Effector memory CD8-positive, alpha-beta T cell (primary cell): ENCODE results near the gene PODNL1.
"Not testable (repeated sequence)": the region's sequence is repeated elsewhere in the genome, so short reads cannot be mapped to it uniquely, and the experiment has no call there.

Experiments
- ATAC-seq: fragments of 150-1000 bp; cut with Tn5 transposase; replicated peaks from 2 replicates; pipeline ENCODE4 v1.10.0; 2021; ENCODE audit warnings: mild to moderate bottlenecking, moderate library complexity
- DNase-seq, 3 experiments: peaks; one replicate each; pipeline ENCODE4 v3.0.0; 2021
- H3K27ac Mint-ChIP-seq, 2 donors: one replicate each; pipeline ENCODE4 v1.8.0; 2022; ENCODE audit warnings: mild to moderate bottlenecking in 2 of 2, mixed read lengths in 2 of 2, moderate library complexity in 2 of 2
- H3K27me3 Mint-ChIP-seq, 2 donors: one replicate each; pipeline ENCODE4 v1.8.0; 2022; ENCODE audit warnings: mixed read lengths in 2 of 2
- H3K36me3 Mint-ChIP-seq: one replicate; pipeline ENCODE4 v1.8.0; 2022; ENCODE audit warnings: mild to moderate bottlenecking, moderate library complexity, mixed read lengths; ENCODE audit not compliant: insufficient read depth
- H3K4me1 Mint-ChIP-seq, 2 donors: one replicate each; pipeline ENCODE4 v1.8.0; 2022; ENCODE audit warnings: low read depth in 2 of 2, mixed read lengths in 2 of 2
- H3K4me3 Mint-ChIP-seq, 2 donors: one replicate each; pipeline ENCODE4 v1.8.0; 2022; ENCODE audit warnings: mild to moderate bottlenecking in 2 of 2, mixed read lengths in 2 of 2, moderate library complexity in 2 of 2
- H3K9me3 Mint-ChIP-seq, 2 donors: one replicate each; pipeline ENCODE4 v1.8.0; 2022; ENCODE audit warnings: mixed read lengths in 2 of 2

PODNL1 gene

GRCh38 chr19:13979686-13980085, 41.5 kb upstream of the PODNL1 start:
- Mint-ChIP-seq H3K36me3 (peaks cover 18% of the 10 kb centered on the region), H3K27ac (peak overlapping the region in 1 of 2 donors; percentile 94), H3K27me3 (no peaks in the 10 kb centered on the region), H3K9me3 (no peaks in the 10 kb centered on the region), H3K4me3 (peak overlapping the region in 1 of 2 donors; percentile 51), H3K4me1 (peaks cover 3 to 12% of the 10 kb centered on the region in 2 donors)
- no peak for ATAC-seq
- DNase-seq = no peak

GRCh38 chr19:13979244-13979615, 41.0 kb upstream of the PODNL1 start:
- no peaks in the 10 kb centered on the region for H3K27me3 Mint-ChIP-seq
- DNase-seq (no peak), ATAC-seq (peak; percentile 26)
- no peaks in the 10 kb centered on the region for H3K9me3 Mint-ChIP-seq
- H3K4me3 Mint-ChIP-seq = peak overlapping the region in 1 of 2 donors; percentile 51
- H3K27ac Mint-ChIP-seq = peak overlapping the region in 1 of 2 donors; percentile 94
- peaks cover 3 to 14% of the 10 kb centered on the region in 2 donors for H3K4me1 Mint-ChIP-seq
- H3K36me3 Mint-ChIP-seq = peaks cover 18% of the 10 kb centered on the region

- H3K27me3 Mint-ChIP-seq = no peaks in the 10 kb centered on the region
- H3K9me3 Mint-ChIP-seq = no peaks in the 10 kb centered on the region
- no peak for DNase-seq
- H3K4me1 Mint-ChIP-seq = peaks cover 3 to 17% of the 10 kb centered on the region in 2 donors
- peaks cover 18% of the 10 kb centered on the region for H3K36me3 Mint-ChIP-seq
- peak overlapping the region; percentile 56 to 94 for H3K27ac Mint-ChIP-seq
- H3K4me3 Mint-ChIP-seq = peak overlapping the region in 1 of 2 donors; percentile 77
- ATAC-seq = peak; percentile 70
Observed at GRCh38 chr19:13978351-13979243, 40.4 kb upstream of the PODNL1 start.

- Mint-ChIP-seq H3K36me3 (peaks cover 19% of the 10 kb centered on the region), H3K4me3 (peak overlapping the region in 1 of 2 donors; percentile 77), H3K27ac (peak overlapping the region; percentile 56 to 94), H3K9me3 (no peaks in the 10 kb centered on the region), H3K27me3 (no peaks in the 10 kb centered on the region), H3K4me1 (peaks cover under 1 to 16% of the 10 kb centered on the region in 2 donors)
- DNase-seq (no peak), ATAC-seq (no peak)
Observed at GRCh38 chr19:13977803-13978202, 39.6 kb upstream of the PODNL1 start.

GRCh38 chr19:13976446-13976845, 38.2 kb upstream of the PODNL1 start:
- H3K27ac Mint-ChIP-seq = peak overlapping the region; percentile 13 to 94
- no peak overlapping the region for H3K4me3 Mint-ChIP-seq
- no peaks in the 10 kb centered on the region for H3K9me3 Mint-ChIP-seq
- peaks cover 0 to 16% of the 10 kb centered on the region in 2 donors for H3K4me1 Mint-ChIP-seq
- no peaks in the 10 kb centered on the region for H3K27me3 Mint-ChIP-seq
- ATAC-seq (no peak), DNase-seq (no peak)
- H3K36me3 Mint-ChIP-seq = peaks cover 17% of the 10 kb centered on the region

- peaks cover 20% of the 10 kb centered on the region for H3K36me3 Mint-ChIP-seq
- no peak overlapping the region for H3K4me3 Mint-ChIP-seq
- H3K27ac Mint-ChIP-seq = peak overlapping the region; percentile 48 to 69
- ATAC-seq (no peak), DNase-seq (no peak)
- H3K27me3 Mint-ChIP-seq = no peaks in the 10 kb centered on the region
- H3K9me3 Mint-ChIP-seq = no peaks in the 10 kb centered on the region
- H3K4me1 Mint-ChIP-seq = peaks cover 0 to 16% of the 10 kb centered on the region in 2 donors
Observed at GRCh38 chr19:13975870-13976269, 37.7 kb upstream of the PODNL1 start.

GRCh38 chr19:13974073-13974472, 35.9 kb upstream of the PODNL1 start:
- no peak overlapping the region for H3K4me3 Mint-ChIP-seq
- no peaks in the 10 kb centered on the region for H3K27me3 Mint-ChIP-seq
- H3K27ac Mint-ChIP-seq = peak overlapping the region; percentile 48 to 80
- peaks cover 0 to 11% of the 10 kb centered on the region in 2 donors for H3K4me1 Mint-ChIP-seq
- DNase-seq (no peak), ATAC-seq (no peak)
- no peaks in the 10 kb centered on the region for H3K9me3 Mint-ChIP-seq
- peaks cover 26% of the 10 kb centered on the region for H3K36me3 Mint-ChIP-seq

- Mint-ChIP-seq H3K36me3 (peaks cover 30% of the 10 kb centered on the region), H3K27ac (peak overlapping the region in 1 of 2 donors; percentile 80), H3K4me1 (peaks cover 0 to 11% of the 10 kb centered on the region in 2 donors)
- not testable (repeated sequence) for H3K27me3 Mint-ChIP-seq, H3K4me3 Mint-ChIP-seq, ATAC-seq, H3K9me3 Mint-ChIP-seq, DNase-seq
Observed at GRCh38 chr19:13973479-13973878, 35.3 kb upstream of the PODNL1 start.

GRCh38 chr19:13972368-13973155, 34.3 kb upstream of the PODNL1 start:
- no peak for DNase-seq
- no peak for ATAC-seq
- Mint-ChIP-seq H3K4me3 (no peak overlapping the region), H3K36me3 (peaks cover 34% of the 10 kb centered on the region), H3K9me3 (no peaks in the 10 kb centered on the region), H3K4me1 (peaks cover 0 to 9% of the 10 kb centered on the region in 2 donors), H3K27me3 (no peaks in the 10 kb centered on the region), H3K27ac (no peak overlapping the region)

- H3K9me3 Mint-ChIP-seq, H3K4me1 Mint-ChIP-seq, H3K4me3 Mint-ChIP-seq, ATAC-seq, DNase-seq, H3K27me3 Mint-ChIP-seq, H3K27ac Mint-ChIP-seq: not testable (repeated sequence)
- peaks cover 37% of the 10 kb centered on the region for H3K36me3 Mint-ChIP-seq
Observed at GRCh38 chr19:13971868-13972267, 33.7 kb upstream of the PODNL1 start.

- Mint-ChIP-seq H3K27ac (no peak overlapping the region), H3K4me1 (peaks cover 0 to 6% of the 10 kb centered on the region in 2 donors), H3K9me3 (no peaks in the 10 kb centered on the region), H3K36me3 (peaks cover 35% of the 10 kb centered on the region), H3K27me3 (no peaks in the 10 kb centered on the region), H3K4me3 (no peak overlapping the region)
- DNase-seq (no peak), ATAC-seq (no peak)
Observed at GRCh38 chr19:13969897-13970296, 31.7 kb upstream of the PODNL1 start.

- ATAC-seq (no peak), DNase-seq (no peak)
- peaks cover 41% of the 10 kb centered on the region for H3K36me3 Mint-ChIP-seq
- no peak overlapping the region for H3K27ac Mint-ChIP-seq
- peaks cover 0 to under 1% of the 10 kb centered on the region in 2 donors for H3K4me1 Mint-ChIP-seq
- H3K9me3 Mint-ChIP-seq = no peaks in the 10 kb centered on the region
- no peaks in the 10 kb centered on the region for H3K27me3 Mint-ChIP-seq
- H3K4me3 Mint-ChIP-seq = no peak overlapping the region
Observed at GRCh38 chr19:13968999-13969398, 30.8 kb upstream of the PODNL1 start.

- DNase-seq = no peak
- ATAC-seq = no peak
- H3K36me3 Mint-ChIP-seq = peaks cover 41% of the 10 kb centered on the region
- H3K27ac Mint-ChIP-seq = no peak overlapping the region
- H3K4me3 Mint-ChIP-seq = no peak overlapping the region
- no peaks in the 10 kb centered on the region for H3K27me3 Mint-ChIP-seq
- H3K4me1 Mint-ChIP-seq = no peaks in the 10 kb centered on the region
- H3K9me3 Mint-ChIP-seq = no peaks in the 10 kb centered on the region
Observed at GRCh38 chr19:13968383-13968935, 30.2 kb upstream of the PODNL1 start.
